Measurements from ENCODE around the gene DTNA.
"Not testable (repeated sequence)": the region's sequence is repeated elsewhere in the genome, so short reads cannot be mapped to it uniquely, and the experiment has no call there.

DTNA gene

GRCh38 chr18:34726286-34727004 lies 16.3 kb downstream of the DTNA start:
- DNase-seq: no peak

DNA sequence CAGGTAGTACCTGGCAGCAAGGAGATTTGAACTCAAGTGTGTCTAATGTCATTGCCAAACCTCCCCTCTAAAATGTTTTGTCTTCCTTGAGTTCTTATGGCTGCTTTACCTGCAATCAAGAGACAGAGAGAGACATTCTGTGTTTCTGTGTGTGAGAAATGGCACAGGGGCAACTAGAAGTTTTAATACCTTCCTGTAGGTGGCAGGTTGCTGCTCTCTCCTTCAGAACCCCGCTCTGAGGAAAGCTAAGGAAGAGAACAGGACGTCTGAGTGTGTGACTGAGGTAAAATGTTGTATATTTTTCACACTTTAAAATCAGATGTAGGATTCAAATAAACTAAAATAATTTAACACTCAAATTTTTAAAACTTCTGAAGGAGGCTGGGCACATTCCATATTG lies 19.2 kb downstream of the DTNA start:
- peak; percentile 47 for DNase-seq

DNA sequence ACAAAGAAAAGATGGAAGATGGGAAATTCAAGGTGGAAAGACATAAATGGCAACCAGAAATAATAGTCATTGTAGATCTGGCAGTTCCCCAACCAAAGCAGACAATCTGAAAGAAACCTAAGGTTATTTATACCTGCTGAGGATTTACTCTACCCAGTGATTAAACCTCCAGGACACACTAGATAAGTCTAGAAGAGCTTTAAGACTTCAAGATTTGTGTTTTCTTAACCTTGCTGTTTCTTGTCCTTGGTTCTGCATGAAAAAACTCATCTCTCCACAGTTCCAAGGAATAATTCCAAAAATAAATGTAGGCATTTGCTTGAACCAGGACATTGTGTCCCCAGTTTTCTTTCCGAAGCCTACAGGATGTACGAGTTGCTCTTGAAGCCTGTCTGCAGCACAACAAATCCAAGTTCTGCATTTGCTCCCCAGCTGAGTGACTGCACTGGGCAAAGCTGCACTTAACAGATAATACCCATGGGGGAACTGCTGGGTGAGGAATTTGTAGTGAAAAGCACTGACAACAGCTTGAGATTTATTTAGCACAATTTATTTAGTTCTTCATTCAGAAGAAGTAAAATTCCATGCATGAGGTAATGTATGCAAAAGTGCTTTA lies 19.8 kb downstream of the DTNA start:
- DNase-seq: no peak

- DNase-seq: no peak
These were observed 20.7 kb downstream of the DTNA start for GRCh38 chr18:34730774-34731173.

GRCh38 chr18:34734056-34734455 lies 24.0 kb downstream of the DTNA start:
- peak; percentile 32 for DNase-seq

DNA sequence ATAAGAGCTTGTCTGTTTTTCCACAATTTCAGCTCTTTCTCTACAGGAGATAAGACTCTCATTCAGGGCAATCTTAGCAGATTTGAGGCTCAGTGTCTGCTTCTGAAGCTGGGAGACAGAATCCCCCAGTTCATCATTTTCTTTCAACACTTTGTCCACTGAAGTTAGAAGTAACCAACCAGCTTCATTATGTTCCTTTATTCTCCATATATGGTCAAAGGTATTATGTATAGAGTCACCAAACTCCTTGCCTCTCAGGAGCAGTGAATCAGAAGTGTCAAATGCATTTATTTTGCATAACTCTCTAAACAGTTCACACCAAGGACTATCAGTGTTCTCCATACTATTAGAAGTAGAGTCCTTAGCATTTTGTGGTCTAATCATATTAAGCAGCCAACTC lies 24.4 kb downstream of the DTNA start:
- not testable (repeated sequence) for DNase-seq

- DNase-seq: peak; percentile 40
These were observed 28.2 kb downstream of the DTNA start for GRCh38 chr18:34738175-34738894.

DNA sequence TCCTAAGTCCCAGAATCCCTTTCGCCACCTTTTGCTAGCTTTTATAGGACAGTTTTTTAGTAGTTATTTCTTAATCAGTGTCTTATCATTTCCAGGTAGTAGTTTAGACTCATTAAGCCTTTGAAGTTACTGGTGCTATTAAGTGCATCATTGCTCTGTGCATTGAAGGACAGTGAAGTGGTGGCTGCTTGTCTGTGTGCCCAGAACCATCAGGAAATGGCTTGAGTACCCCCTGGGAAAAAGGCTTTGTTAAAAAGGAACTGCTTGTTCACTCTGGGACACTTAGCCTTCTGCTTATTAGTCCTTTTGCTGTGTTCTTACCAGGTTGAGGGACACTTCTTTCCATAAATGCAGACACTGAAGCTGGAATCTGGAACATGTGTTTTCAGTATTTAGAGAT lies 30.0 kb downstream of the DTNA start:
- no peak for DNase-seq

- DNase-seq: no peak
These were observed 30.6 kb downstream of the DTNA start for GRCh38 chr18:34740724-34741123.

- no peak for DNase-seq
These were observed 31.3 kb downstream of the DTNA start for GRCh38 chr18:34741401-34741800.

DNA sequence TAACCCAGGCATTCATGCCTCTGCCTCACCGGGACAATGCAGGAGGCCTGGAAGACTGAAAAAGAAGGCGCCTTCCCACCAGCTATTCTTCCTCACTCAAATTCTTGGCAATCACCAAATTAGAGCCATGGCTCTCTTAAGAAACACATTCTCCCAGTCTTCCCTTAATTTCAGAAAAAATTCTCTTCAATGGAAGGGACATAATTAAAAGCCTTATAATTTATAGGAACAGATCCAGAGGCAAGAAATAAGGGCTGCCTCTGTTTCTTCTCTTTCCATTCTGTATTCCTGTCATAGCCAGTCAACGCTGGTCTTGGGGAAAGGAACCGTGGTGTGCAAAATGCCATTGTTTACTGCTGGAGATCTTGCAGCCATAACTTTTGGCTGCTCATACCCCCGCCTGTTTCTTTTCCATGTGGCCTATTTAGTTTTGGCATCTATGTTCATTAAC lies 32.8 kb downstream of the DTNA start:
- DNase-seq: no peak

- DNase-seq: no peak
These were observed 34.5 kb downstream of the DTNA start for GRCh38 chr18:34744569-34744968.

- DNase-seq: no peak
These were observed 36.5 kb downstream of the DTNA start for GRCh38 chr18:34746614-34747013.

GRCh38 chr18:34749721-34750120 lies 39.6 kb downstream of the DTNA start:
- DNase-seq: no peak

GRCh38 chr18:34752056-34752455 lies 42.0 kb downstream of the DTNA start:
- DNase-seq: no peak

- DNase-seq: no peak
These were observed 44.2 kb downstream of the DTNA start for GRCh38 chr18:34754300-34754699.

DNA sequence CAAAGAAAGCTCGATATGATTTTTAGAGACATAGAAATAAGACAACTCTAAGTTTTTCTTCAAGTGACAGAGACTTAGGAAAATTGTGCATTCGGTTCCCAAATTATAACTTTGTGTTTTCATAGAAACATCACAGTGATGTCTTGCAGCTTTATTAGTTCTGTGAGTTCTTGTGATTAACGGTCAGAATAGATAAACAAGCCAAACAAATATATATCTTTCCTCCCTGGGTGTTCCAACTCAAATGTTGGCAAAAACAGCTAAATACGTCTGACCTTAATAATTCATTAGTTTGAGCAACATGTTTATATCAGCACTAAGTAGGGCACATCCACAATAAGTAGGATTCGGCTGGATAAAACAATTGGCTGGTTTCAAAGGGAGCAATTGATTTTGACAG lies 47.6 kb downstream of the DTNA start:
- DNase-seq: no peak

GRCh38 chr18:34758378-34758948 lies 48.4 kb downstream of the DTNA start:
- DNase-seq: no peak

DNA sequence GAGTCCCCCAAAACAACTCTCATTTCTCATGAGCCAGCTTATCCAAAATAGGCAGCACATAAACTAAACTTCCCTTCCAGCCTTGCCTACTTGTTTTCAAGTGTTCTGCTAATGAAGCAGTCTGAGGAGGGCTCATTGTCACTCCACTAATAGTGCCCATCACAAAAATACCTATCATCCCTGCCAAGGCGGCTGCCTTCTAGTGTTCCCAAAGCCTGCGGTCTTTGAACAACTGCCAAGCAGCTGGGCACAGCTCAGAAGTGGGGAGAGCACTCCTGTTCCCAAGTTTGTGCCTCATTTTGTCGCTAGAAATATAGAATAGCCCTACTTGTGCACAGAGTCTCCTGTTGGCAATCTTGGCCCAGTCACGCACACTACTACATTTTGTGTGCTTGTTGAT lies 50.3 kb downstream of the DTNA start:
- no peak for DNase-seq

DNA sequence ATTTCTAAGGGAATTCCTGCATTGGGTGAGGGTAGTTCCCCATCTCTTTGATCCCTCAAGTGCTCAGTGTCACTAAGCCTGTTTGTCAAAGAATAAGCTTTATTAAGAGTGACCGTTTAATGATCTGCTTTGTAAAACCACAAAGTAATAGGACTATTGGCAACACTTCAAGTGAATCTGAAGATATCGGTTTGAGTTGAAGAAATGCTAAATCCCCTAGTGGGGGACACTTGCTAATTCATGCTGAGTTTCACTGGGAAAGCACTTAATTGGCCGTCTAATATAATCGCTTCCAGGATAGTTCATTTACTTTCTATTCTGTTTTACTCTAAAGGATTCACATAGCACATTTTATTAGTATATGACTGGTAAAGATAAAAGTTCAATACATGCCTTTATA lies 54.4 kb downstream of the DTNA start:
- no peak for DNase-seq

DNA sequence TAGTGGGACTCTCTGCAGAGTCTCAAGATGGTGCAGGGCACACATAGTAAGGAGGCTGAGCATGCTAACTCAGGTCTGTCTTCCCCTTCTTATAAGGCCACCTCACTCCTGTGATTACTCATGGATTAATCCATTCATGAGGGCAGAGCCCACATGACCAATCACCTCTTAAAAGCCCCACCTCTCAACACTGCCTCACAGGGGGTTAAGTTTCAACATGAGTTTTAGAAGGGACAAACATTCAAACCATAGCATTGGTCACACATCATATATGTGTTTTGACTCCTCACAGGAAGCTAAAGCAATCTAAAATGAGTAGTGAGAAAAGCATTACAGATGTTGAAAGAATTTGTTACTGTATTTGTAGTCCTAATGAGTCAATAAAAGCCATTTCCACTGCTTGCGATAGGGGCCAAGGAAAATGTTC lies 57.5 kb downstream of the DTNA start:
- DNase-seq: no peak

DNA sequence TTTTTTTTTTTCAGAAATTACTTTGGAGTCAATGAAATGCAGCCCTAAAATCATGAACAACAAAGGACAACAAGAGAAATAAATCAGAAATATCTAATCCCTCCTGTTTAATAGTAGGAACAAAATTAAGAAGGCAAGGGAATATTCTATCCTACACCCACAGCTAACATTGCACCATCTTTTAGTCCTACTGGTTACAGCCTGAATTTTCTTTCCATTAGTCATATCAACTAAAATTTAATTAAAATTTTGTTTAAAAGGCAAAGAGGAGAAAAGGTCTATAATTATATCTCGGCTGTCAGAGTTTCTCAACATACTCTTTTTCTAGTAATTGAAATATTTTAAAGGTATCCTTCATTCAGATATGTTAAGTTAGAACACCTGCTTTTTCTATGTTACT lies 61.9 kb downstream of the DTNA start:
- no peak for DNase-seq

DNA sequence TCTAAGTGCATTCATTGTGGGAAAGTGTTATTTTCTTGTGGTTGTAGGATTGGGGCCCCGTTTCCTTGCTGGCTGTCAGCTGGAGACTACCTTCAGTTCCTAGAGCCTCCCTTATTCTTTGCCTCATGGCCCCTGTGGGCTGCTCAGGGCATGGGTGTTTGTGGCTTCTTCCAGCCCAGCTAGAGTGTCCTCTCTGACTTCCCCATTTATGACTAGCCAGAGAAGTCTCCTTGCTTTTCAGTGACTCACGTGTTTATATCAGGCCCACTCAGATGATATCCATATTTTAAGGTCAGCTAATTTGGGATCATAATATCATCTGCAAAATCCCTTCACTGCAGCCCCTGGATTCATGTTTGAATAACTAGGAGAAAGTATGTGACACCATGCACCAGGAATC lies 62.8 kb downstream of the DTNA start:
- DNase-seq: no peak

- no peak for DNase-seq
These were observed 63.3 kb downstream of the DTNA start for GRCh38 chr18:34773378-34773777.
